ENCODE results near the gene FKBP15.
"Not testable (repeated sequence)": the region's sequence is repeated elsewhere in the genome, so short reads cannot be mapped to it uniquely, and the experiment has no call there.

FKBP15 gene

GRCh38 chr9:113149561-113149960 is 71.5 kb downstream of the FKBP15 start:
- H3K27ac ChIP-seq (ENCODE audit: low read depth, low read length); H2AFZ ChIP-seq (ENCODE audit: low read length, unreplicated experiment); H3K79me2 ChIP-seq (ENCODE audit: control insufficient read depth, insufficient read depth, low read length, unreplicated experiment); H3K36me3 ChIP-seq (ENCODE audit: insufficient read depth, low read length); H3K4me3 ChIP-seq (ENCODE audit: low read depth, low read length): not testable (repeated sequence)
- H3K4me1 ChIP-seq (ENCODE audit: control insufficient read depth, insufficient read depth, low read length, unreplicated experiment): peaks cover 28% of the 10 kb centered on the region
- peaks cover 22% of the 10 kb centered on the region for H3K27me3 ChIP-seq (ENCODE audit: insufficient read depth, low read length)

- H3K36me3 ChIP-seq (ENCODE audit: insufficient read depth, low read length): no peaks in the 10 kb centered on the region
- peaks cover 26% of the 10 kb centered on the region for H3K27me3 ChIP-seq (ENCODE audit: insufficient read depth, low read length)
- H3K4me3 ChIP-seq (ENCODE audit: low read depth, low read length): no peak overlapping the region
- peaks cover 23% of the 10 kb centered on the region for H3K4me1 ChIP-seq (ENCODE audit: control insufficient read depth, insufficient read depth, low read length, unreplicated experiment)
- H3K79me2 ChIP-seq (ENCODE audit: control insufficient read depth, insufficient read depth, low read length, unreplicated experiment): peaks cover 4% of the 10 kb centered on the region
- no peak overlapping the region for H3K27ac ChIP-seq (ENCODE audit: low read depth, low read length)
- H2AFZ ChIP-seq (ENCODE audit: low read length, unreplicated experiment): no peak overlapping the region
Measured at GRCh38 chr9:113148781-113149510, 72.1 kb downstream of the FKBP15 start.

GRCh38 chr9:113148372-113148705 is 72.7 kb downstream of the FKBP15 start:
- Histone ChIP-seq H3K27me3 (ENCODE audit: insufficient read depth, low read length) (peaks cover 31% of the 10 kb centered on the region), H3K27ac (ENCODE audit: low read depth, low read length) (no peak overlapping the region), H2AFZ (ENCODE audit: low read length, unreplicated experiment) (no peak overlapping the region)

GRCh38 chr9:113143432-113144227 is 77.4 kb downstream of the FKBP15 start:
- Histone ChIP-seq H3K4me3 (ENCODE audit: low read depth, low read length) (no peak overlapping the region), H3K36me3 (ENCODE audit: insufficient read depth, low read length) (no peaks in the 10 kb centered on the region), H3K79me2 (ENCODE audit: control insufficient read depth, insufficient read depth, low read length, unreplicated experiment) (no peaks in the 10 kb centered on the region), H3K27me3 (ENCODE audit: insufficient read depth, low read length) (peaks cover 60% of the 10 kb centered on the region), H3K27ac (ENCODE audit: low read depth, low read length) (no peak overlapping the region), H3K4me1 (ENCODE audit: control insufficient read depth, insufficient read depth, low read length, unreplicated experiment) (no peaks in the 10 kb centered on the region), H2AFZ (ENCODE audit: low read length, unreplicated experiment) (no peak overlapping the region)

More at GRCh38 chr9:113148372-113148705, 72.7 kb downstream of the FKBP15 start:
- Histone ChIP-seq H3K4me1 (ENCODE audit: control insufficient read depth, insufficient read depth, low read length, unreplicated experiment) (peaks cover 17% of the 10 kb centered on the region), H3K36me3 (ENCODE audit: insufficient read depth, low read length) (no peaks in the 10 kb centered on the region), H3K4me3 (ENCODE audit: low read depth, low read length) (no peak overlapping the region), H3K79me2 (ENCODE audit: control insufficient read depth, insufficient read depth, low read length, unreplicated experiment) (peaks cover 4% of the 10 kb centered on the region)

GRCh38 chr9:113140896-113141295 is 80.2 kb downstream of the FKBP15 start:
- H3K27me3 ChIP-seq (ENCODE audit: insufficient read depth, low read length): peaks cover 78% of the 10 kb centered on the region
- H2AFZ ChIP-seq (ENCODE audit: low read length, unreplicated experiment); H3K27ac ChIP-seq (ENCODE audit: low read depth, low read length); H3K4me3 ChIP-seq (ENCODE audit: low read depth, low read length); H3K4me1 ChIP-seq (ENCODE audit: control insufficient read depth, insufficient read depth, low read length, unreplicated experiment); H3K79me2 ChIP-seq (ENCODE audit: control insufficient read depth, insufficient read depth, low read length, unreplicated experiment); H3K36me3 ChIP-seq (ENCODE audit: insufficient read depth, low read length): not testable (repeated sequence)

- Histone ChIP-seq H3K79me2 (ENCODE audit: control insufficient read depth, insufficient read depth, low read length, unreplicated experiment) (no peaks in the 10 kb centered on the region), H3K36me3 (ENCODE audit: insufficient read depth, low read length) (no peaks in the 10 kb centered on the region), H3K4me3 (ENCODE audit: low read depth, low read length) (no peak overlapping the region), H2AFZ (ENCODE audit: low read length, unreplicated experiment) (no peak overlapping the region), H3K27ac (ENCODE audit: low read depth, low read length) (no peak overlapping the region), H3K27me3 (ENCODE audit: insufficient read depth, low read length) (peaks cover 78% of the 10 kb centered on the region), H3K4me1 (ENCODE audit: control insufficient read depth, insufficient read depth, low read length, unreplicated experiment) (no peaks in the 10 kb centered on the region)
Measured at GRCh38 chr9:113139953-113140352, 81.1 kb downstream of the FKBP15 start.

- no peaks in the 10 kb centered on the region for H3K79me2 ChIP-seq (ENCODE audit: control insufficient read depth, insufficient read depth, low read length, unreplicated experiment)
- peaks cover 78% of the 10 kb centered on the region for H3K27me3 ChIP-seq (ENCODE audit: insufficient read depth, low read length)
- H2AFZ ChIP-seq (ENCODE audit: low read length, unreplicated experiment): no peak overlapping the region
- no peak overlapping the region for H3K27ac ChIP-seq (ENCODE audit: low read depth, low read length)
- H3K4me1 ChIP-seq (ENCODE audit: control insufficient read depth, insufficient read depth, low read length, unreplicated experiment): no peaks in the 10 kb centered on the region
- no peak overlapping the region for H3K4me3 ChIP-seq (ENCODE audit: low read depth, low read length)
- no peaks in the 10 kb centered on the region for H3K36me3 ChIP-seq (ENCODE audit: insufficient read depth, low read length)
Measured at GRCh38 chr9:113139225-113139829, 81.8 kb downstream of the FKBP15 start.

GRCh38 chr9:113138760-113139159 is 82.3 kb downstream of the FKBP15 start:
- Histone ChIP-seq H2AFZ (ENCODE audit: low read length, unreplicated experiment) (no peak overlapping the region), H3K27ac (ENCODE audit: low read depth, low read length) (no peak overlapping the region), H3K27me3 (ENCODE audit: insufficient read depth, low read length) (peaks cover 80% of the 10 kb centered on the region), H3K79me2 (ENCODE audit: control insufficient read depth, insufficient read depth, low read length, unreplicated experiment) (no peaks in the 10 kb centered on the region), H3K4me3 (ENCODE audit: low read depth, low read length) (no peak overlapping the region), H3K36me3 (ENCODE audit: insufficient read depth, low read length) (no peaks in the 10 kb centered on the region), H3K4me1 (ENCODE audit: control insufficient read depth, insufficient read depth, low read length, unreplicated experiment) (no peaks in the 10 kb centered on the region)

GRCh38 chr9:113137196-113138168 is 83.6 kb downstream of the FKBP15 start:
- Histone ChIP-seq H3K4me1 (ENCODE audit: control insufficient read depth, insufficient read depth, low read length, unreplicated experiment) (no peaks in the 10 kb centered on the region), H2AFZ (ENCODE audit: low read length, unreplicated experiment) (no peak overlapping the region), H3K79me2 (ENCODE audit: control insufficient read depth, insufficient read depth, low read length, unreplicated experiment) (no peaks in the 10 kb centered on the region), H3K36me3 (ENCODE audit: insufficient read depth, low read length) (no peaks in the 10 kb centered on the region), H3K27me3 (ENCODE audit: insufficient read depth, low read length) (peaks cover 72% of the 10 kb centered on the region), H3K27ac (ENCODE audit: low read depth, low read length) (no peak overlapping the region), H3K4me3 (ENCODE audit: low read depth, low read length) (no peak overlapping the region)

- no peak overlapping the region for H3K27ac ChIP-seq (ENCODE audit: low read depth, low read length)
- peaks cover 88% of the 10 kb centered on the region for H3K27me3 ChIP-seq (ENCODE audit: insufficient read depth, low read length)
- H3K79me2 ChIP-seq (ENCODE audit: control insufficient read depth, insufficient read depth, low read length, unreplicated experiment): no peaks in the 10 kb centered on the region
- H3K36me3 ChIP-seq (ENCODE audit: insufficient read depth, low read length): no peaks in the 10 kb centered on the region
- no peaks in the 10 kb centered on the region for H3K4me1 ChIP-seq (ENCODE audit: control insufficient read depth, insufficient read depth, low read length, unreplicated experiment)
- H2AFZ ChIP-seq (ENCODE audit: low read length, unreplicated experiment): no peak overlapping the region
- H3K4me3 ChIP-seq (ENCODE audit: low read depth, low read length): no peak overlapping the region
Measured at GRCh38 chr9:113131689-113132151, 89.4 kb downstream of the FKBP15 start.
